Measurements from ENCODE around the gene CTRB1. TPM values are rescaled to one million over a fixed set of nuclear protein-coding genes. Genes with fewer than 3 reads are reported as not detected.

The CTRB1 gene
- total RNA-seq, 2 donors from 2014 or later = 2.4 TPM; not detected in 1

DNA sequence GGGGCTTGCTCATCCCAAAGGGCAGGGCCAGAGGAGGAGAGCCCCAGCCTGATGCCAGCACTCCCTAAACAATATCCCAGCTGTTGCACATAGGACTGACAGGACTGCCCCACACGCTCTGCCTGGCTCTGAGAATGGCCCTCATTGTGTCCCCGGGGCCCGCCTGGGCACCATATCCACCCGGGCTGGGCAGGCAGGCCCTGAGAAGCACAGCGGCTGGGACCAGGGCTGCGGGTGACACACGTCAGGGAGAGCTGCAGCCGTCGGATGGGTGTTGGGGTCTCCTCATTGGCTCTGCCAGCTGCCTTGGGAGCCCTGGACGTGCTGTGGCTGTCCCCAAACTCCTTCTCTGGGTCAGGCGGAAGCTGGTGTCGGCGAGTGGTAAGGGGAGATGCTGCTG, 28.5 kb downstream of the CTRB1 start:
- intact Hi-C loops (cut with DNase I, micrococcal nuclease) = no loop called here
- ATAC-seq (no peak), DNase-seq (peak in 1 of 2 donors; percentile 5)

DNA sequence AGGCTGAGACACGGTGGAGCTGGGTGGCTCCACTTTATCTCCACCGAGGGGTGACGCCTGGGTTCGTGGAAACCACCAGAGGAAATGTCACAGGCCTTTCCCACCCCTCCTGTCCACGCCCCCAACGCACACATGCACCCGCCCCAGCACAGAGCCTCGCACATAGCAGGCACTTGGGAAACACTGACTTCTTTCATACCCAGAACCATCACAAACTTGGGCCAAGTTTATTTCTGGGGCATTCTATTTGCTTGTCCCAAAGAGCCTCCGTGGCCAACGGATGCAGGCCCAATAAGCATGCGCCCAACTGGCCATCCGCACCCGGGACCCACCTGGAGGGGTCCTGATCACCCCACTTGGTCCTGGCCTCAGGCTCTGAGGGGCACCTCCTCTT, 29.4 kb downstream of the CTRB1 start:
- DNase-seq (peak in 1 of 2 donors; percentile 47), ATAC-seq (no peak)
- intact Hi-C loops (cut with DNase I, micrococcal nuclease) = no loop called here

DNA sequence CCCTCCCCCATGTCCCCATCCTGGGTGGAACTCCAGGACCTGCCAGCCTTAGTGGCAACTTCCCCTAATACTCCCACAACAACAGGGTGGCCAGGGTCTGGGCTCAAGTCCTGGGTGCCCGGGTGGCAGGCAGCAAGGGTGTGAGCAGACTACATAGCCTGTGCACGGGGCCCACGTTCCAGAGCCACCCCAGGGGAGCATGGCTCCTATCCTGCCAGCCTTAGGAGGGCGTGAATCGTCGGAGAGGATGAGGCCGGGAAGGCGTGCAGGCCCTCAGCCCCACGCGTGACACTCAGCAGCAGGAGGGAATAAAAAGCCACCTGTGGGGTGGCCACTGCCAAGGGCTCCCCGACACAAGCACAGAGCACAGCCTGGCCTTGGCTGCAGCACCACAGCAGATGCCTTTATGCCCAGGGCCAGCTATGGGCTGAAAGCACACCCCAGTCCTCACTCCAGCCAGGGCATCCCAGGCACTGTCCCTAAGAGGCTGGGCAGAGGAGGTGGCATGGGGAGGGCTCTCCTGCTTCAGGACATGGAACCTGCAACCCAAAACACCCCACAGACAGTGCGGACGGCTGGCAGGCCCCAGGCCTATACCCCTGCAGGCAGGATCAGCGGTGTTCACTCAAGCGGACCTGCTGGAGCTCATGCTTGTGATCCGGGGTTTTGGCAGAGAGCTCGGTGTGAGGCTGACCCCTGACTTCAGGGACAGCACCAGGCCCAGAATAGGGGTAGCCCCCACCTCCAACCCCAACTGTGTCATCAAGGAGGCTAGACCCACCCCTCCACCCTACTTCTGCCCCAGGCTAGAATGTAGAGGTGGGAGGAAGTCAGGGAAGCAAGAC, 30.0 kb downstream of the CTRB1 start:
- ATAC-seq = no peak
- DNase-seq = peak in 1 of 2 donors; percentile 20
- intact Hi-C loops (cut with DNase I, micrococcal nuclease) = no loop called here

DNA sequence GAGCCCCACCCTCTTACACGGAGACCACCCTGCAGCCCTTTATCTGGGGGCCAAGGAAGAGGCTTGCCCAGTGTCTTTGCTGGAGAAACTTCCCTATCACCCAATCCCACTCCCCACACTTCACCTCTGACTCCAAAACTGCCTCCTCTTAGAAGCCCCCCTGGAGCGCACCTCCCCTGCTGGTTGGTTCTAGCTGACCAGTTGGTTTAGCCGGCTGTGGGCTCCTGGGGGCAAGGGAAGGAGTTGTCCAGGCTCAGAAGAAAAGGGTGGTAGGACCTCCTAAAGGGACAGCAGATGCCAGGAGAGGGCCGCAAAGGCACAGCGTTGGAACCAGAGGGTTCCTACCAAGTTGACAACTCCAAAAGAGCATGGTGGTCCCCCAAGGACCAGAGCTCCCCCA, 30.7 kb downstream of the CTRB1 start:
- ATAC-seq = no peak
- peak in 1 of 2 donors; percentile 11 for DNase-seq
- intact Hi-C loops (cut with DNase I, micrococcal nuclease) = no loop called here

DNA sequence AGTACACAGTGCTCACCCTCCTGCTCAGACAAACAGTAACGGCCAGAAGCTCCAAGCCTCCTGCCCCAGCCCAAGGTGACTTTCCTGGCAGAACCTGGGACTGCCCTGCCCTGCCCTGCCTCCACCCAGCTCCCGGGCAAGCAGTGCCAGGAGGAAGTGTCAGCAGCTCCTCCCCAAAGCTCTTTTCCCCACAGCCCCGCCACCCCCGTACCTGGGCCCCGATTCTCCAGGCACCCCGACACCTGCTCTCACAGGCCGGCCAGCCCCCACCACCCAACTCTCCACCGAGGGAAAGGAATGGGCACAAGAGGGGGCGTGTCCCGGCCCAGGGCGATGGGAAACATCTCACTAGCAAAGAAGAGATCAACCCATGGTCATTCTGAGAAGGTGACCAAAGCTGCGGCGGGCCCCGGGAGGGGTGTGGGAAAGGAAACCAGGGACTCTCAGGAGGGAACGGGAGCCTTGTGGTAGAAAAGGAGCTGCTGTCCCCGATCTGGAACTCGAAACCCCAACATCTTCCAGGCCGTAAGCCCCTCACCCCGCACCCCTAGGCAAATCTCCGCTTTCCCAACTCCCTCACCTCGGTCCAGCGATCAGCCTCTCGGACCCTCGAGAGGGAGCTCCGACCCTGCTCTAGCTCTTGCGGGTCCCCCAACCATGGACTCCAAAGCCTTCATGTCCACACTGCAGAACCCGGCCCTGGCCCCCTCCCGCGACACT, 31.5 kb downstream of the CTRB1 start:
- ATAC-seq (peak; percentile 68), DNase-seq (peak; percentile 79 to 85)
- intact Hi-C loops (cut with DNase I, micrococcal nuclease) = no loop called here

DNA sequence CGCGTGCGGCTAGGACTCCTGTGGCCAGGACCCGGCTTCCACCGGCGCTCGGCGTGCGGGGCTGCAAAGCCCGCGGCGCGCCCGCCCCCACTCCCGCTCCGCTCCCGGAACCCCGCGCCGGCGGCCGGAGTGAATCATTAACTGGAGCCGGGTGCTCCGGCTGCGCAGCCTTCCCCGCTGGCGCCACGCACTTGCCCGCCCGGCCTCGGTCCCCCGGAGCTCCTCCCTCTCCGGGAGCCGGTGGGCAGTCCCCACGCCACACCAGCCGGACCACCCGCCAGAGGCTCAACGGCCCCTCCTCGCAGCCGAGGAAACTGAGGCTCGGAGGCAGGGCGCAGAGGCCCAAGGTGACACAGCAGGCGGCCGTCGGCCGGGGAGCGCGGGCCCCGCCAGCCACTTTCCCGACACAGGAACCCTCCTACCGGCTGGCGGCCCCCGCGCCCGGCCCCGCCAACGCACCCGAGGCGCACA, 32.1 kb downstream of the CTRB1 start:
- intact Hi-C loops (cut with DNase I, micrococcal nuclease) = no loop called here
- peak; percentile 70 for ATAC-seq
- peak; percentile 69 to 80 for DNase-seq

DNA sequence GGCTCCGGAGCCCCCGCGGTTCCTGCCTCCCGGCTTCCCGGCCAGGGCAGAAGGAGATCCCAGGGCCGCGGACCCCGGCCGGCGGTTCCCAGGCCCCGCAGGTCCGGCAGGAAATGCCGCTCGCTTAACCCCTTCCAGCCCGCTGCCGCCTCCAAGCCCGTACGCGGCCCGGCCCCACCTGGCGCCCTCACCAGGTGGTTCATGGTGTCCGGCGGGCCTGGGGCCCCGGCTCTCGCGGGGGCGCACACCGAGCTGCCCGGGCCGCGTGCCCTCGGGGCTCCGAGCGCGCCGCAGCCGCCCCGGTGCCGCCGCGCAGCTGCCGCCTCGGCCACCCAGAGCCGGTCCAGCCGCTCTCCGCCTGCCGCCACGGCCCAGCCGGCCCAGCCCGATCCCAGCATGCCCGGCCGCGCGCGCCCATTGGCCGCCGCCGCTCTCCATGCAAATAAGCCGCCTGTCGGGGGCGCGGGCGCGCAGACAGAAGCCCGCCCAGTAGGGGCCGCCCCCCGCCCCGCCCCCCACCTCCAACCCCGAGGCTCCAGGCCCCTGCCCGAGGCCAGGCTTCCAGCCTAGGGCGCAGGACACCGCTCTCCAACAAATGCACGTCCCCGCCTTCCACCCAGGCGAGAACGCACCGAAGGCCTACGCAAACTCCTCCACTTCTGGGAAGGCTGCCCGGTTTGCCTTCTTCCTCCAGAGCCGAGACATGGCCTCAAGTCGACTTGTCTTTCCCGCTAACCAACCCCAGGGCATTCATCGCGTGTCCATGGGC, 32.7 kb downstream of the CTRB1 start, which contains the start of gene BCAR1:
Gene BCAR1, minus strand, starts transcription at position 345 of the 769 bp plus-strand sequence. Its CDS starts 142 bp downstream, at position 203.
- peak; percentile 64 for ATAC-seq
- intact Hi-C loops (cut with DNase I, micrococcal nuclease) = no loop called here

DNA sequence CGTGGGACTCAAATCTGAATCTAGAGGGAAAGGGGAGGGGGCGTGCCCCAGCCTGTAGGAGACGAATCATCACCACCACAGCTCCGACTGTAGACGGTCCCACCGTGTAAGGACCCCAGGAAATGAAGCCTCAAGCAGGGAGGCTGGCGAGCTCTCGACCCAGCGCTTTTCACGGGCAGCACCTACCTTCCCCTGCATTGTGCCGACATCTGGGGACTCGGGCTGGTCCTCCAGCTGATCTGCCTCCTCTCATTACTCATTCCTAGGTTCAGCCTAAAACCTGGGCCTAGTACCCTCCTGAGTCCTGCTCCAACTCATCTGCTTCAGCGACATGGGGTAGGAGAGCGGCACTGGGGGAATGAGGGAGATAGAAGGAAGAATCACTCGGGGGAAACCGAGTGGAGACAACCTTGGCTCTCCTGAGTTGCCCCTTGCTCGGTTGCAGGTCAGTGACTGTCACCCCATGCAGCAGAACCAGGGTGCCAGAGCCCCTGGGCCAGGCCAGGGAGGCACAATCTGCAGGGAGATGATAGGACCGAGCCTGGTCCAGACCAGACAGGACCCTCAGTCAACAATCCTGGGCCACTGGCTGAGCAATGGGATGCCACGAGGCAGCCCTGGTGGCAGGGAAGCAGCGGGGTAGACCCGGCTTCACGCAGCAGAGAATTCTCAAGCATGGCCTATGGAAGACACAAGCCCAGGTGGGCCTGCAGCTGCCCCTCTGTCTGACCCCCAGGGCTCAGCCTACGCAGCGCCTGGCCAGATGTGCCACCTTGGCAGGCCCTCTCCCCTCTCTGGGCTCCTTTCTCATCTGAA, 33.5 kb downstream of the CTRB1 start:
- intact Hi-C loops (cut with DNase I, micrococcal nuclease) = no loop called here
- ATAC-seq (no peak), DNase-seq (no peak)

More for the DNA sequence above, 32.7 kb downstream of the CTRB1 start, which contains the start of gene BCAR1:
- peak; percentile 87 to 91 for DNase-seq

DNA sequence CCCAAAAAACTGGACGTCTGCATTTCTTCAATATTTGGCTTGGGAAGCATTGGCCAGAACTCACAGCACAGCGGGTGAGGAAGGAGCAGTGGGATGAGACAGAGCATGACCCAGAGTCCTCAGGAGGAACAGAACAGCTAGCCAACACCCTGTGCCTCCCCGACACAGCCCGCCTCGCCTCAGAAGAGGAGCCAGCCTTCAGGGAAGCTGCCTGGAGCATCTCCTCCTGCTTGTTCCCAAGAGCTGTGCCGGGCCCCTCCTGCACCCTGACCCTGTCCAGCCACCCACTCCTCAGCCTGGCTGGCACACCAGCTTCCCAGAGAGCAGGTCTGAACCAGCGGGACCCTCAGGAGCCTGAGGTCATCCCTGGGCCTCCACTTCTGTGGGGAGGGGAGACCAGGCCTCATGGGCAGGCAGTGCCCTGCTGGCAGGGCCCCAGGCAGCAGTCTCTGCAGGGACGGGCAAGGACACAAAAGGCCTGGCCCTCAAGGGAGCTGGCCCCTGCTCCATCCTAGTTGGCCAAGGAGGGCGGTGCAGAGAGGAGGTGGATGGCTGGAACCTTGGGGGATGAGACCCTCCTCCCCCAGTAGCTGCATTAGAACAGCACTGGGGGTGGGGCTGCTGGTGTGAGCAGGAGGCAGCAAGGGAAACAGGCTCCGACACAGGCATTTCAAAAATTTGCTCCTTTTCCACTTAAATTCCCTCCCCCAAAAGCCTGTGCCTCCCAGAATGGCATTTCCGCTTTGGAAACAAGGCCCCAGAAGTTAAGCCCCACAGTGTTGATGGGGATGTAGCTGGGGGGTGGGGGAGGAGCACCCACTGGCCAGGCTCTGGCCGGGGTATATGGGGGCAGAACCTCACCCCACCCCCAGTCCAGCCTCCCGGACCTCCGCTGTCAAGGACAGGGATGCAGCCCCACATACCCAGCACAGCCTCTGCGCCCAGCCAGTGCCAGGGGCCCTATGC, 34.4 kb downstream of the CTRB1 start:
- ATAC-seq = no peak
- intact Hi-C loops (cut with DNase I, micrococcal nuclease) = no loop called here
- peak in 1 of 2 donors; percentile 12 for DNase-seq

DNA sequence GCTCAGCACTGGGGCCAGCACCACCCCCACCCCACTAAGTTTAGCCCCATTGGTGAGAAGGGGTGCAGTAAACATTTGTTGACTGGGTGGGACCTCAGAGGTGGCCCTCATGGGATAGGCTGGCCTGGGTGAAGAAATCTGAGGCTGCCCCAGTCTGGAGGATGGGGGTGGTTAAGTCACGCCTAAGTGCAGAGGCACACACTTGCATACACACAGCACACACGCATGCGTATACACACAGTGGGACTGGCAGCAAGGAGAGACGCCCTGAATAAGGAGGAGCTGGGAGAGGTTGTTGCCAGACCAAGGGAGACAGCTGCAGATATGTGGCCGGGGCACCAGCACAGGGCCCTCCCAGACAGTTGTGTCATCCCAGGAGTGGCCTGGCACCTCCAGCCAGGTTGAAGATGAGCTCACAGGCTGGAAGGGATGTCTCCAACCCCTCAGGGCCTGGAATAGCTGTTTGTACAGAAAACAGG, 35.6 kb downstream of the CTRB1 start:
- ATAC-seq (peak; percentile 43), DNase-seq (peak; percentile 35 to 80)
- intact Hi-C loops (cut with DNase I, micrococcal nuclease) = no loop called here

DNA sequence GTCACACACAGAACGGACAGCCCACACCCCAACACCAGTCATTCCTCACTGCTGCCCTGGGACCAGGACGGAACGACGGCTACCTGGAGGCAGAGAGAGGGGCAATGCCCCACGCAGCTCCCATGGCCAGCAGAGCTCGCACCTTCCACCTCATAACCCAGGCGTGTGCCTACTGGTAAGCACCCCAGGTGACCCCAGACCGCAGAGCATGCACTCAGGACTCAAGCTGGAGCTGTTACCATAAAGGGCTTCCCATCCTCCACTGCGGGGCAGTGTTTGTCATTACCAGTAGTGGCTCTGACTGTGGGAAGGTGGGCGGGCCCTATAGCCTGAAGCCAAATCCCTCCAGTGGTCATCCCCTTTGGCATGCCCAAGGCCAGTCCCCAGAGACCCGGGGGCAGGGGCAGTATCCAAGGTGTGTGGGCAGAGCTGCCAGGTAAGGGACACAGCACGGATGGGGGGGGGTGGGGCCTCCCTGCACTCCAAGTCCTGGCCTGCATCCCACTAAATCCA, 37.3 kb downstream of the CTRB1 start:
- ATAC-seq (no peak), DNase-seq (no peak)
- intact Hi-C loops (cut with DNase I, micrococcal nuclease) = no loop called here

DNA sequence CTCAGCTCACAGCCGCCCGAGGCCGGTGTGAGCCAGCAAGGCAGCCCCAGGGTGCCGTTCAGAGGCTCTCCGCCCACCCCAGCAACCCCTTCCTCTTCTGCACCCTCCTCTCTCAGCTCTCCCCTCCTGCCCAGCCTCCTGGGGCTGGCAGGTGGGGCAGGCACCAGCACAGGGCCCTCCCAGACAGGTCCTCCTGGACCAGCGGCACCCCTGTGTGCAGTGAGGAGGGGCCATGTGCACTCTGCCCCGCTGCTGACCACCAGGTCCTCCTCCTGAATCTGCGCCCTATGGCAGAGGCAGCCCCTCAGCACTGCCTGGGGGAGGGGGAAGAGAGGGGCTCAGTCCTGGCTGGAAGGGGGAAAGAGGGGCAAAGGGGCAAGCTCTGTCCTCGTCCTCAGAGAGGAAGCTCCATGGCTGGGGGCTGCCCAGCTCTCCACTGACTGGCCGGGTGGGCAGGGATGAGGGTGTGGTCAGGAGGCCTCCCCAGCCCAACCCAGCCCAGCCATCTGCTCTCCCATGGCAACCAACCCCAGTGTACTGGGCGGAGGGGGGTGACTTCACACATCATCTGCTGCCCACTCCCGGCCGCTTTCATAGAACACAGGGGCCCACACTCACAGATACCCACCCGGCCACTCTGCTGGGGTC, 38.0 kb downstream of the CTRB1 start:
- ATAC-seq = peak; percentile 49
- peak in 1 of 2 donors; percentile 65 for DNase-seq
- intact Hi-C loops (cut with DNase I, micrococcal nuclease) = no loop called here

DNA sequence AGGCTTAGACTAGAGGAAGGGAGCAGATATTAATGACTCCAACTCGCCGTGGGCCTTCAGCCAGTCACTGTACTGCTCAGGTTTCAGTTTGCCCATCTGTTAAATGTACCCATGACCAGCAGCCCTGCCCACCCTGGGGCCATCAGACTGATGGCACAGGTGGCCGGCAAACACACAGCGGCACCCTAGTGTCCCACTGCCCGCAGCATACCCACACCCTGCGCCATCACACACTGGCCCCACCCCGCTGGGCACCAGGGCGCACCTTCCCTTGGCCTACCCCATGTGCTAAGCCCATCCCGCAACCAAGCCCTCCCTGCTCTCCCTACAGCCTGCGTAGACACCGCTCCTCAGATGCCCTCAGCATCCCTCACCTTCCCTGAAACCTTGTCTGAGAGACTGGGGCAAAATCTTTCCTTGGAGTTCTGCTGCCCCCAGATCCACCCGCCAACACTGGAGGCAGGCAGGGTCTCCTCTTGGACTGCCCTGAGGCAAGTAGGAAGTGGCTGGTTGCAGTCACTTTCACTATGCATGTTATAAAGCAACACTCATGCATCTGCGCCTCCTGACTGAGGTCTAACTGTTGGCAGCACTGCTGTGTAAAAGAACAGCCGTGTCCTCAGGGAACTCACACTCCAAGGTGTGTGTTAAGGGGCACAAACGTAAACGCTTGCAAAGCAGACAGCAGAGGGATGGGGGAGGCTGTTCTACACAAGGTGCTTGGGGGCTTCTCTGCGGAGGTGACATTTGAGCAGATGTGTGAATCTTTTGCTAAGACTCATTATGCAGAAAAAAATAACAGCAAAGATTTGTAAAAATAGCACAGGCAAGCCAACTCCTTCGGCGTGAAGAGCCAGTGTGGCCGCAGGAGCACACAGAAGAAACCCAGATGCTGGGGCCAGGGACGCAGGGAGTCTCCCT, 39.4 kb downstream of the CTRB1 start:
- intact Hi-C loops (cut with DNase I, micrococcal nuclease) = no loop called here
- DNase-seq (no peak), ATAC-seq (no peak)

DNA sequence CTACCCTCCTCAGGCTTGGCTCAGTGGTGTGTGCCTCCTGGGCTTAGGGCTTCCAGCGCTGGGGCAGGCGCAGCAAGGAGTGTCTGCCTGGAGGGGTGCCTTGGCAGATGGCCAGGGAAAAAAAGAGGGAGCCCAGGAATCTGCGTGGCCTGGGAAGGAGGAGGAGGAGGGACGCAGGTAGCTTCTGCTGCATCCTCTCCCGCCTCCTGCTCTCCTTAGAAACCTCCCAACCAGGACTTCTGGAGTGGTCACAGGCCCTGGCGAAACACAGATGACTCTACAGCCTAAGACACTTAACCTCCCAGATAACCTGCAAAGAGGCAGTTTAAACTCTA, 40.0 kb downstream of the CTRB1 start:
- DNase-seq = no peak
- no peak for ATAC-seq
- intact Hi-C loops (cut with DNase I, micrococcal nuclease) = no loop called here

DNA sequence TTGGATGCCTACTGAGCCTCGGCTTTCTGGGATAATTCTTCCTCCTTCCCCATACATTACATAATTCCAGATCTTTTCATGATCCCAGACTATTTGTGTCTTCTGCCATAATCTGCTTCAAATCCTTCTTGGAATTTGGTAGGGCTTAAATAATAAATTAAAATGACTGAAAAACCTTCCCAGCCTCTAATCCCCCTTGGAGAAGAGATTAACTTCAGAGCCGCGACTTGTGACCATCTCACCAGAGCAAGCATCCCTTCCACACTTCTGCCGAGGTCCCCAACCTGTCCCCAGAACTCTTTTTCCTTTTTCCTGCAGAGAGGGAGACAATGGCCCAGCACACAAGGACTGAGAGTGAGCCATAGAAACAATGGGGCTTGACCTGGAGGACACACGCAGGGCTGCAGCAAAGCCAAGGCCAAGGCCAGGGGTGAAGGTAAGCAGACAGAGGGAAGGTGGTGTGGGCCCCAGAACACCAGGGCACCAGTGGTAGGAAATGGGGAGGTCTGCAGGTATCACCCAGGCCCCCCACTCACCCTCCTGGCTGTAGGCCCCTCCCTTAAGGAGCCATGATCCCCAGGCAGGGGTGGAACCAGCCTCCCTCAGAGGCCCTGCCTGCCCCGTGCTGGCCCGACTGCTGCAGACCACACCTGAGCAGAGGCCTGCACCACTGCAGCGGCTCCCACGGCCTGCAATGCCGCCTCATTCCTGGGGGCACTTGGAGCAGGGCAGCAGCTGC, 42.2 kb downstream of the CTRB1 start:
- no peak for ATAC-seq
- no peak for DNase-seq
- intact Hi-C loops (cut with DNase I, micrococcal nuclease) = no loop called here
